Activated naive CD4-positive, alpha-beta T cell (primary cell): ENCODE measurements around the gene SHBG.
A peak's percentile ranks its signal among the peaks of the same experiment; 100 is the strongest.

Source experiments
- DNase-seq, 4 experiments: peaks; one replicate each; lab custom pipeline; 2025; lab: John Stamatoyannopoulos, UW

The SHBG gene

GRCh38 chr17:7647018-7647417, 17.1 kb downstream of the SHBG start:
- DNase-seq: no peak

- DNase-seq: peak; percentile 21 to 72 (median 42)
These were observed 20.7 kb downstream of the SHBG start, which contains the start of gene ATP1B2 for GRCh38 chr17:7650509-7651096. ATP1B2 (plus strand) TSS chr17:7650926; CDS start chr17:7651519, 593 bp downstream.

- DNase-seq: no peak
These were observed 21.2 kb downstream of the SHBG start for GRCh38 chr17:7651097-7651664.

- no peak for DNase-seq
These were observed 21.9 kb downstream of the SHBG start for GRCh38 chr17:7651665-7652387.

GRCh38 chr17:7652388-7653356, 22.7 kb downstream of the SHBG start:
- DNase-seq: no peak

- DNase-seq: no peak
These were observed 25.1 kb downstream of the SHBG start for GRCh38 chr17:7654832-7655540.

GRCh38 chr17:7655541-7655840, 25.6 kb downstream of the SHBG start:
- no peak for DNase-seq

GRCh38 chr17:7656958-7657609, 27.1 kb downstream of the SHBG start:
- DNase-seq: no peak

- DNase-seq: no peak
These were observed 37.9 kb downstream of the SHBG start for GRCh38 chr17:7667656-7668406.

GRCh38 chr17:7668482-7668881, 38.5 kb downstream of the SHBG start:
- DNase-seq: no peak

GRCh38 chr17:7673239-7673638, 43.3 kb downstream of the SHBG start:
- no peak for DNase-seq

- DNase-seq: no peak
These were observed 45.0 kb downstream of the SHBG start for GRCh38 chr17:7674934-7675333.

GRCh38 chr17:7676533-7676932, 46.6 kb downstream of the SHBG start:
- DNase-seq: no peak

- no peak for DNase-seq
These were observed 47.6 kb downstream of the SHBG start for GRCh38 chr17:7677388-7678067.
